GM04504 (cell line): ENCODE measurements around the gene NOP58.
A peak's percentile ranks its signal among the peaks of the same experiment; 100 is the strongest.
"Not testable (repeated sequence)": the region's sequence is repeated elsewhere in the genome, so short reads cannot be mapped to it uniquely, and the experiment has no call there.

ENCODE experiments used
- DNase-seq: peaks from one replicate; pipeline ENCODE4 v3.0.0-alpha.2; 2012; ENCODE audit warnings: low read depth

Gene NOP58

GRCh38 chr2:202307690-202308089 is 42.1 kb downstream of the NOP58 start:
- DNase-seq = no peak

DNA sequence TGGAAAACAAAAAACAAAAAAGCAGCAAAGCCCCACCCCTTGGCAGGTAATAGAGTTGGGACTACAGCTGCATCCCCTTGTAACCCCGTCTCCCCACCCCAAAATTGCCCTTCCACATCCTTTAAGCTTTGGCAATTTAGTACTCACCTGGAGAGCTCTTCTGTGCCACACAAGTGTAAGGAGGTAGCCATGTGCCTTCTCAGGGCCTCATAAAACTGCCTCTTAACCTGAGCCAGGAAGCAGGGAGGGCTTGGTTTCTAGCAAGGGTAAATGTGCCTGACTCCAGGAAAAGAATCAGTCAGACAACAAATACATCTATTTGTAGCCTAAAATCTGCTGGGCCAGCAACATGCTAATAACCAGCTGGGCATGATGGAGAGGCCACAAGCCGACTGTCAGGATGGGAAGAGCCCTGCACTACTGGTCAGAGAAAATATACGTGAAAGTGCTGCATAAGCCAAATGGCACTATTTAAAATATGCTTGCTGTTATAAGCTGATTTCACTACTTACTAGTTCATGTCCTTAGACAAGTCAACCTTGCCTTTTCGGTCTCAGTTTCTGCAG is 46.3 kb downstream of the NOP58 start:
- no peak for DNase-seq

DNA sequence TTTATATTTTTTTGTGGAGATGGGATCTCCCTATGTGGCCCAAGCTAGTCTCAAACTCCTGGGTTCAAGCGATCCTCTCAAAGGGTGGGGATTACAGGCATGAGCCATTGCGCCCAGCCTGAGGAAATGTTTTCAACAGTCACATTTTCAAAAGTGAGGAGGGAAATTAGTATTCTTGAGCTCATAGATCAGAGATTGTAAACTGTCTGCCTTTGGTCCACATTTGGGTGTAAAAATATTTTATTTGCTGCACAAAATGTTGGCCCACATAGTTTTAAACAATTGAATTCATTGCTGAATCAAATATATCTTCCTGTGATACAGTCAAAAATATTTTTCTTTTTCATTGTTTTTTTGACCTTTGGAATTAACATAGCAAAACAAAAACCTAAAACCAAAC is 48.6 kb downstream of the NOP58 start:
- no peak for DNase-seq

GRCh38 chr2:202317080-202317857 is 51.7 kb downstream of the NOP58 start:
- peak; percentile 84 for DNase-seq

- DNase-seq = not testable (repeated sequence)
Measured at GRCh38 chr2:202320362-202320761, 54.8 kb downstream of the NOP58 start.

GRCh38 chr2:202322435-202322834 is 56.9 kb downstream of the NOP58 start:
- DNase-seq = no peak

- no peak for DNase-seq
Measured at GRCh38 chr2:202327858-202328257, 62.3 kb downstream of the NOP58 start.

DNA sequence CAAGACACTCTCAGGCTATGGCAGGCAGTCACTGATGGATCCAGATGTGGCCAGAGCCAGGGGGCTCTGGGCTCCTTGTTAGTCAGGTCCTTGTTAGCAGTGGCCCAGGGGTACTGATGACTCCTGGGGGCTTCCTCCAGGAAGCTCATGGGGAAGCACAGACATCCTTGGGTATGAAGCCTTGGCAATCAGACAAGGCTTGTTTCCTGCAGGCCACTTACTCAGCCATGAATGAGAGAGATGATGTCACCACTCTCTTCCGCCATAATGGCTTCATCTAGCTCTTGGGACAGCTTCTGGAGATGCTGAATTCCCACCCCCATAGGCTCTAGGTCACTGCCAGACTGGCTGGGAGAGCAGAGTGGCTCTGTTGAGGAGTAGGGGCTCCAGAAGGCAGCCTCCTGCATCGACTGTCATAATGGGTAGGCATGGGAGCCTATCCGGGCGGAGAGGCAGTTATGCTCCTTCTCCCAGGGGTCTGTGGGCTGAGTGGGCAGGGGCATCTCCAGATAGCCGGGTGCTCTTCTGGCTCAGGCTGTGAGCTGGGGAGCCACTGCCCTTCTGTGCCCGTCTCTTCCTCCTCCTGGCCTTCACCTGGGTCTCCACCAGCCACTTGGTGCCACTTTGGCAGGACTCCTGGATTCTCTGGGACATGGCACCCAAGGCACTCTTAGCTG is 70.4 kb downstream of the NOP58 start:
- DNase-seq = no peak

- no peak for DNase-seq
Measured at GRCh38 chr2:202337151-202337550, 71.6 kb downstream of the NOP58 start.

DNA sequence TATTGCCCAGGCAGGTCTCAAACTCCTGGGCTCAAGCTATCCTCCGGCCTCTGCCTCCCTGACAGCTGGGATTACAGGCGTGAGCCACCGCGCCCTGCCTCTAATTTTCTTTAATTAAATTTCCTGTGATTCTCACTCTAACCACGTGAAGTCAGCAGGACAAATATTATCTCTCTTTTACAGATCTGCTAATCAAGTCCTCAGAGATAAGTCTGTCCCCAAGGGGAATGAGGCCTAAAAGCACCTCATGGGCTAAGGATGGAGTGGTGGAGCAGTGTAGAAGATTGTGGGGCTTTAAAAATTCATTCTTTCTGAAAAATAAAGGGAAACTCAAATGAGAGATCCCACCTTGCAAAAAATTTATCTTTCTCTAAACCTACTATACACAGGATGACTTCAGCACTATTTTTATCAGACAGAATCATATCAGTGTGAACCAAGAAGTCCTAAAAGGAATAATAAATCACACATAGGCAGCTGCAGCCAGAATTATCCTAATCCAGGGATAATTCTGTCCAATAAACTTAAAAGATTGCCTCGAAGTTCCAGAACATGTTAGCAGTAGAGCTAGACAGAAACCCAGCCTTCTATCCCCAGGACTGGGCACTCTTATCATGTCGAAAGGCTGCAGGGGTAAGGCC is 72.3 kb downstream of the NOP58 start:
- DNase-seq = no peak

DNA sequence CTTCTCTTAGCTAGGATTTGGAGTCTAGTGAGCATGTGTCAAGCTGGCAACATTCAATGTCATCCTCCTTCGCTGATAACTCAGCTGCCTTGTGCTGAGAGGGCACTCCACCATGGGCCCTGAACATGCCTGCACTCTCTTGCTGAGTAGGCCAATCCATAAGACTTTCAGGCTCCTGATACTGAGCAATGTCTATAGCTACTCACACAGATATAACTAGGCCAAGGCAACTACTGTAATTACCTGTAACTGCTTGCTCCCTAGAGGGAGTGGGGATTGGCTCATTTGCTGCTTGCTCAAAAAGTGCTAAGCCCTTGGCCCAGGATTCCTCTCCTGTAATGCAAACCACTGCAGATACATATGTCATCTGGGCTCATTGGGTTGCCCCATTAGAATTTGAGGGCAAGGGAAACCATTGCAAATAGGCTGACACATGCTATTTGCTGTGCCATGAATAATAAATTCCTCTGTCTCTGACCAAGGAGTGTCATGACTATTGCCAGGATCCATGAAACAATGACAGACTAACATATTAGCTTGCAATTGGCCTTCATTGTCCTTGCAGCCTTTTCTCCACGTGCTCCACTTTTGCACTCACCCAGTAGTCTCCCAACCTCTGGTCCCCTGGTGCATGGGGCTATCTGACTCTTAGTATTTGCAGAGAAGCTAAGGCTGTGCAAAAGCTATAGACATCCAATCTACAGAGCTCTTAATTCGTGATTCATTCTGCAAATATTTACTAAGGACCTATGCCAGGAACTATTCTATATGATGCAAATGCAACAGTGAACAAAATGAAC is 73.7 kb downstream of the NOP58 start:
- no peak for DNase-seq

DNA sequence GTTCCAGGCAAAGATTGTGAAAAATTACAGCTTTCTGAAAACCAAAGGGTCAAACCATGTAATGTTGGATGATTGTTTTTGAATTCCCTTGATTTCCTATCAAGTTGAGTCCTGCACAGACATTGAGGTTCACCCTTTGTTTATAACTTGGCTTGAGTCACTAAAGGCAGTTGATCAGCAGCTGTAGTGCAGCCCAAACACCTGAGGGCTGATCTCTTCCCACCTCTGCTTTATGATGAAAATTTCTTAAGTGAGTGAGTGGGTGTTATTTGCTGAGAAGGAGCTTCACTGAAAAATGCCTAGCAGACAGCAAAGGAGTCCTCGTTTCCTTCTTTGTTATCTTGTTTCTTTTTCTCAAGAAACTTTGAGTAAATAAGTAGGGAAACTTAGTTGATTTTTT is 78.6 kb downstream of the NOP58 start:
- no peak for DNase-seq

DNA sequence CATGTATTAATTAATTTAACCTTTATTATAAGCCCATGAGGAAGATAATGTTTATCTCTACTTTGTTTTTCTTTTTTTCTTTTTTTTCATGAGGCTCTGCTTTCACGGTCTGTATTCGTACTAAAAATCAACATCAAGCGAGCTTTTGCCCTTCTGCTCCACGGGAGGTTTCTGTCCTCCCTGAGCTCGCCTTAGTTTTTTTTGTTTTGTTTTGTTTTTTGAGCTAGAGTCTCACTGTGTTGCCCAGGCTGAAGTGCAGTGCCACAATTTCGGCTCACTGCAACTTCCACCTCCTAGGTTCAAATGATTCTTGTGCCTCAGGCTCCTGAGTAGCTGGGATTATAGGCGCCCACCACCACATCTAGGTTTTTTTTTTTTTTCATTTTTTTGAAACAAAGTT is 80.6 kb downstream of the NOP58 start:
- no peak for DNase-seq
